Ramos (cell line): ENCODE measurements around the gene VPS9D1.

ENCODE experiments used
- in situ Hi-C: fragments of 300-500 bp; cut with MboI; formaldehyde crosslinking; loops from one replicate; pipeline ENCODE4 v1.14.3; 2022; ENCODE audit warnings: low sequenced_read_pairs; ENCODE audit not compliant: unreplicated experiment

The VPS9D1 gene, protein sequence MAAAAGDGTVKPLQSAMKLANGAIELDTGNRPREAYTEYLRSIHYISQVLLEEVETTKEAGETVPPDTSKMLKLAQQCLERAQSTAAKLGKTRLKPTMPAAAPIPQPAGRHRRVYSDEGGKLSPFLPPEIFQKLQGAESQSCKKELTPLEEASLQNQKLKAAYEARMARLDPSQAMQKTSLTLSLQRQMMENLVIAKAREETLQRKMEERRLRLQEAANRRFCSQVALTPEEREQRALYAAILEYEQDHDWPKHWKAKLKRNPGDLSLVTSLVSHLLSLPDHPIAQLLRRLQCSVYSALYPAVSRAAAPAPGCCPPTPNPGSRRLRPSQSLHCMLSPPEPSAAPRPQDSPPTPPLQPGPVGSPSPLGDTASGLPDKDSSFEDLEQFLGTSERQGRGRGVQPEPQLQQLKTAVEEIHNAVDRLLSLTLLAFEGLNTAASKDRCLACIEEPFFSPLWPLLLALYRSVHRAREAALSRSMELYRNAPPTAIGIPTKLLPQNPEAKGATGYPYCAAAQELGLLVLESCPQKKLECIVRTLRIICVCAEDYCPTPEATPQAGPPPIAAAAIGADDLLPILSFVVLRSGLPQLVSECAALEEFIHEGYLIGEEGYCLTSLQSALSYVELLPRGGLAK

DNA sequence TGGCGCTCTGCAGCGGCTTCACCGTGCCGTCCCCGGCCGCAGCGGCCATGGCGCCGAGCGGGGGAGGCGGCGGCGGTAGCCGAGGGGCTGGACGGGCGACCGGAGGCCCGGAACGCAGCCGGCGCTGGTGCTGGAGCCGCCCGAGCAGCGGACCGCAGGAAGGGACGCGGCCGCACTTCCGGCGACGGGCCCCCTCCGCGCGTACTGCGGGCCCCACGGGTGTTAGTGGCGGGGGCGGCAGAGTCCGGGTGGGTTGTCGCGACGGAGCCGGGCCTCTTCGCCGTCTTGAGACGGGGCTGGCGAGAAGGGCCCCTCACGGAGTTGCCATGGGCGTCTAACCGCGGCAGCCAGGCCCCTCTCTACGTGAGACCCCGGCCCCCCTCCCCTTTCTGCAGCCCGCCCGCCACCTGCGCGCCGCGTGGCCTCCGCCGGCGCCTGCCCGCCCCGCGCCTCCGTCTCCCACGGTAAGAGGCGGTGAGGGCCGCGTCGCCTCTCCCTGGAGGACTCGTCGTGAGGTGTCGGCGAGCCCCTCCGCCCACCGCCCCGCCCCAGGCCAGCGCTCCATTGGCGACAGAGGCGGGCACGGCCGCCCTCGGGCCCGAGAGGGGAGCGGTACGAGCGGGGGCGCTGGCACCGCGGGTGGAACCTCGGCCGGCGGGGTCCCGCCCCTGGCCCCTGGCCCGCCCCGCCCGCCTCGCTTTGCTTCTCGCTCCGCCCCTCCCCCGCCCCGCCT lies at the start of gene VPS9D1, which contains the start of gene ZNF276:
Gene VPS9D1 (minus strand): TSS at position 86 of the 733 bp plus-strand sequence. CDS start 37 bp downstream, at position 49.
Gene ZNF276 (plus strand): TSS at position 725 of the 733 bp plus-strand sequence. CDS start 104 bp downstream, outside the sequence.
- in situ Hi-C loops = no loop called here

DNA sequence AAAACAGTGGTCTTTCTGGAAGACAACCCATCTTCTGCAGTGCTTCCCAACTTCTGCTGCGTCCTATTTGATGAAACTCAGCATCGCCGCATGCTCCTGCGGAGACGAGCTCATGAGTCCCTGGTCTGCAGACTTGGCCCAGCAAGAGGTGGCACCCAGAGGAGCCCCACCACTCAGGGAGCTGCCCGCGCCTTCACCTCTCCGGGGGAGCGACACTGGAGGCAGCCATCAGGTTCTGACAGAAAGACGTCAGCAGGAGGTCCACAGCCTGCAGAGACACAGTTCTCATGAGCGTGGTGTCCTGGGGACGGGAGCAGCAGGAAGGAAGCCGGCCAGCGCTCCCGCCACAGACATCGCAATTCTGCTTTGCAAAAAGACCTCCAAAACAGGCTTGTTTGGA lies 49.7 kb upstream of the VPS9D1 start:
- in situ Hi-C loops = no loop called here

DNA sequence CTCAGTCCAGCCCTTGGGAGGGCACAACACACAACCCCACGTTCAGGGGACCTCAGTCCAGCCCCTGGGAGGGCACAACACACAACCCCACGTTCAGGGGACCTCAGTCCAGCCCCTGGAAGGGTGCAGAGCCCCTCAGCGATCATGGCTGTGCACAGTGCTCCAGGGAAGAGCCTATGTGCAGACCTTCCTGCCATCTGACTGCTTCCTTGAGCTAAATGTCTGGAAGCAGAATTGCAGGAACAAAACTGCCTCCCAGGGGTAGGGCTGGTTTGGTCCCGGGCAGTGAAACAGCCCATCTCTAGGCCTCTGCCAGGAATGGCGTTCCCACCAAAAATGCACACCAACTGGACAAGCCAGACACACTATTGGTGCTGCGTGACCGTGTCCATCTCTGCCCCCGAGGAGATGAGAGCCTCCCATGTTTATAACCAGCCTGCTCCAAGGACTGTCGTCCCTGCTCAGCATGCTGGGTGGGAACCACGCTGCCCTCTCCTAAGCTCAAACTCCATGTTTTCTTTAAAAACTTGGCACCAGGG lies 44.7 kb upstream of the VPS9D1 start:
- in situ Hi-C loops = no loop called here

DNA sequence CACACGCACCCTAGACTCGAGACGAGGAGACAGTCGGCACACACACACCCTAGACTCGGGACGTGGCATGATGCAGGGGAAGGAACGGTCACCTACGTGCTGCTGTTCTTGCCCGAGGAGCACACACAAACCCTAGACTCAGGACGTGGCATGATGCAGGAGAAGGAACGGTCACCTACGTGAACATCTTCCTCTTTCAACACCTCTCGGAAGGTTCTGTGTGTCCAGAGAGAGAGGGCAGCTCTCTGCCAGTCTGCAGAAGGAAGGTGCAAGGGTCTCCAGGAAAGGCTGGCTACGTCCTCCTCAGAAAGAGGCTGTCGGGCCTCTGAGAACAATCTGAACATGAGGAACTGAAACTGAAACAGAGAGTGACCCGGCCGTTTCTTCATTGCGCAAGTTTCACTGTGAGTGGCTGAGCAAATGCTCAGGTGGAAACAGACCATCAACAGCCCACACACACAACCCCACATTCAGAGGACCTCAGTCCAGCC lies 44.1 kb upstream of the VPS9D1 start:
- in situ Hi-C loops = no loop called here

DNA sequence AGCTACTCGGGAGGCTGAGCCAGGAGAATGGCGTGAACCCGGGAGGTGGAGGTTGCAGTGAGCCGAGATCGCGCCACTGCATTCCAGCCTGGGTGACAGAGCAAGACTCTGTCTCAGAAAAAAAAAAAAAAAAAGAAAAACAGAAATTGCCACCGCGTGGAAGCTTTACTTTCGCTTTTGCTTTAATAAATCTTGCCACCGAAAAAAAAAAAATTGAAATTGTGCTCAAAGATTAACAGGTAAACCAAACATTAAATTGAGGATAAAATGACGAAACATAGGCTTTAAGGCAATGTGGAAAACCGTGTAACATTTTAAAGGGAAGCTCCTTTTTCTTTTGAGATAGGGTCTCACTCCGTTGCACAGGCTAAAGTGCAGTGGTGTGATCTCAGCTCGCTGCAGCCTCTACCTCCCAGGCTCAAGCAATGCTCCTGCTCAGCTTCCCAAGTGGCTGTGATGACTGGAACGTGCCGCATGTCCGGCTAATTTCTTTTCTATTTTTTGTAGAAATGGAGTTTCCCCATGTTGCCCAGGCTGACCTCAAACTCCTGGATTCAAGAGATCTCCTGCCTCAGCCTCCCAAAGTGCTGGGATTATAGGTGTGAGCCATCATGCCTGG lies 40.7 kb upstream of the VPS9D1 start:
- in situ Hi-C loops = no loop called here

DNA sequence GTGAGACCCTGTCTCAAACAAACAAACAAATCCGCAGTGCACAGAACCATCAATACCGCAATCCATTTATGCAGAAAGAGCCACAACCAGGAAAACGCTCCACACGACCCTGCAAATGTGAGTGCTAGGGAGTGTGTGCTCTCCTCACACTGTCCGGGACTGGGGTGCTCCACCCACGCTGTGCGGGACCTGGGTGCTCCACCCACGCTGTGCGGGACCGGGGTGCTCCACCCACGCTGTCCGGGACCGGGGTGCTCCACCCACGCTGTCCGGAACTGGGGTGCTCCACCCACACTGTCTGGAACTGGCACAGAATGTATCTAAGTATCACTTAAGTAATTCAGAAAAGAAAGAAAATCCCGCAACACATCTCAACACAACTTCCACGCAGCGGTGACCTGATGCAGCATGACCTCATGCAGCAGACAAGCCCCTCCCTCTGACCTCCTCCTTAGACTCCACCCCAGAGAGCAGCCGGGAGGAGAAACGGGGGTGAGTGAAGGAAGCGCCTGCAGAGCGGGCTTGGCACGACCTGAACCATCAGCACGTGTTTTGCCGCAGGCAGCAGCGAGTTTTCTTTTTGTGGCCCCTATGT lies 39.1 kb upstream of the VPS9D1 start:
- in situ Hi-C loops = no loop called here

DNA sequence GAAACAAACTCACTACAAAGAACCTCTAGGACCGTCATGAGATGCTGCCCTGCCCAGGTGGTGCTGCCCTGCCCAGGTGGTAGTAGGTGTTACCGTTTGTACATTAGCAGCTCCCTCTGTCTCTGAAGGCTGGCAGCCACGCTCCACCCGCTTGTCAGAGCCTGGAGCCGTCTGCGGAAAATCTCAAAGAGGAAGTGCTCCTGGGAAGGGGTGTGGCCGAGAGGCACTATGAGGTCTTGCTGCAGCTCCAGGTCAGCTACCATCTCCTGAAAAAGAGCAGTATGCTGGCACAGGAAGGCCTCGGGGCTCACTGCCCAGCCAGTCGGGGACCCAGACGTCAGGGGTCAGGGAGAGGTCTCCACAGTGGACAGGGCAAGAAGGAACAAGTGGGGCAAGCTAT lies 28.9 kb upstream of the VPS9D1 start:
- in situ Hi-C loops = no loop called here

DNA sequence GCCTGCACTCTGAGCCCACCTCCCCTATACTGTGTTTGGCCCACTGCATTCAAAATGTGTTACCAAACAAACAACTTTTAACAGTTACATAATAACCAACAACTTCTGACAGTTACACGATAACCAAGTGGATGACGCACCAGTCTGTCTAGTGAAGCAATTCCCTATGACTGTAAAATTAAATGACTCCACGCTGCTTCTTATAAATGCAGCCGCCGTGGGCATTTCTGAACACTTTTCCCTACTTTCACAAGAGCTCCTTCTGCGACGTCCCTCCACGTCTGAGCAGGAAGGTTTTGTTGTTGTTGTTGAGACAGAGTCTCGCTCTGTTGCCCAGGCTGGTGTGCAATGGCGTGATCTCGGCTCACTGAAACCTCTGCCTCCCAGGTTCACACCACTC lies 28.2 kb upstream of the VPS9D1 start:
- in situ Hi-C loops = no loop called here

DNA sequence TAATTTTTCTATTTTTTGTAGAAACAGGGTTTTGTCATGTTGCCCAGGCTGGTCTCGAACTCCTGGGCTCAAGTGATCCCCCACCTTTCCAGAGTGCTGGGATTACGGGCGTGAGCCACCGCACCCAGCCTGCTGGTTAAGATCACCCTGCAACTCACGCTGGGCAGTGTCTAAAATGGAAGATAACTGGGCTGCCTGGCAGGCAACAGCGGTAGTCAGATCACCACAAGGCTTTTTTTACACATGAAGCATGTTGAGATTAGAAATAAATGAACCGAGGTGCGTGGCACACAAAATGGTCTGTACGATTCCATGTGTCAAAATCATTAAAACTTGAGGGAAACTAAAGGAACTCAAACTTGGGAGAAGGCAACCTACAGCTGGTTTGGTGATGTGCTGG lies 27.4 kb upstream of the VPS9D1 start:
- in situ Hi-C loops = no loop called here

DNA sequence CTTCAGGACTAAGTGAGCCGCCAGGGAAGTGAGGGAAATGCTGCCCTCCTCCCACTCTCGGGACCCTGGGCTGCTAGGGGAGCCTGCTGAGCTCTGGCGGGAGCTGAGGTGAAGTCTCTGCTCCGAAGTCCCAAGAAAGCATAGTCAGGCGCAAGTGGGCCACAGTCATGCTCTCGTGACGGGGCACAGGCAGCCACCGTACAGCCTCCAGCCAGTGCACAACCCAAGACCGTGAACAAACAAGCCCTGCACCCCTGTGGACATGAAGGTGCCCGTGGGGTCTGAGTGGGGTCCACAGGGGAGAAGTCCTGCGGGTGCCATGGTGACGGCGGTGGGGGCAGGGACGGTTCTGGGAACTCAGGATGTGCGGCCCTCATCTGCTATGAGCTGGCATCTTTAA lies 25.3 kb upstream of the VPS9D1 start:
- in situ Hi-C loops = no loop called here

DNA sequence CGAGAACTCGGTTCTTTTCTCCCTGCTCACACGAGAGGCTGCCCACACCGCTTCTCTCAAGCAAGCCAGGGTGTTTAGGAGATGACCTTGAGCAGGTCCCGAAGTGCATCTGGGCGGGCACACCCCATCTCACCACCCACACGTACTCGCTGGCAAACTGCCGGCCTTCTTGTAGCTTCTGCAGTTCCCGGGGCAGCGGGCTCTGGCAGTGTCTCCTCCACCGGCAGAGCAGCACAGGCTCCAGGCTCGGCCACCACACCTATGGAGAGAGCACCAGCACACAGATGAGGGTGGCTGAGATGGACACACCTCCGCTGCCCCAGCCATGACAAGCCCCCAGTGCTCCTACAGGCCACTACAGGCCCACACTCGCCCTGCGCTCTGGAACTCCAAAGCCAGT lies 24.1 kb upstream of the VPS9D1 start:
- in situ Hi-C loops = no loop called here

DNA sequence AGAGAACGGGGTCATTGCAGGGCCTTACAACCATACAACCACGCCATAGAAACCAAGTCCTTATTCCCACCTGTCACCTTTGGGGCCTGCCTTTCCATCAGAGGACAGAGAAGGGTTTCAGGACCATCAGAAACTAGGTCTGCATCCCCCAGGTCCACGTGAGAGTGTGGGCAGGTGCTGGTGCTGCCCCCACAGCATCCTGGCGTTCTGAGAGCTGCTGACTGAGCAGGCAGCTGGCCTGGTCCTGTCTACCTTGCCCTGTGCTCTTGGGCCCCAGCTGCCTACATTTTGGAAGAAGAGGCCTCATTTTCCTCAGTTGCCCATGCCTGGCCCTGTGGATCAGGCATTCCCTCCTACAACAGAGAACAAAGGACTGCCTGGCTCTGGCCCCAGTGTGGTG lies 22.2 kb upstream of the VPS9D1 start:
- in situ Hi-C loops = no loop called here

DNA sequence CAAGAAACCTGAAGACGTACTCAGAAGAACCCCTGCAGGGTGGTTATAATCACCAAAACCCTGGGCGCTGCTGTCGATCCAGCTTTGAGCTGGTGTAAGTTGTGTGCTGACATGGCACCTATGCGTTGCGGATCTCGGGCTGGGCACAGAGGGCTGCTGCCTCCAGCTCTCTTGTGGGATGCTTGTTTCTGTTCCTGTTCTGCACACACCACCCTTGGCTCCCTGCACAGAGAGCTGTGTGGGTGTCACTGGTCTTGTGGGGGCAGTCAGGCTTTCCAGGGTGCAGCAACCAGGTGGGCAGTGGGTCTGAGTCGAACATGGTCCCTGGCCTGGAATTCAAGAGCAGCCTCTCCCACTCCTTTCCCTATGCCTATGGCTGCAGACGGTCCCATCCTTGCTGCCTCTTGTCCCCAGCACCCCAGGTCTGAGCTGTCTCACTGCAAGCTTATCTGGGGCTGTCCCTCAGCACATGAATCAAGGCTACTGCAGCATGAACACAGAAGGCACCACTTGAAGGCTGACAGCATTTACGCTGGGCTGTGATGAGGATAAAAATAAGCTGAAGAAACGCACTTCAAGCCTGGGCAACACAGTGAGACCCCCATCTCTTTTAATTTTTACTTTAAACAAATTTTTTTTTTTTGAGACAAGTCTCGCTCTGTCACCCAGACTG lies 20.8 kb upstream of the VPS9D1 start:
- in situ Hi-C loops = no loop called here

DNA sequence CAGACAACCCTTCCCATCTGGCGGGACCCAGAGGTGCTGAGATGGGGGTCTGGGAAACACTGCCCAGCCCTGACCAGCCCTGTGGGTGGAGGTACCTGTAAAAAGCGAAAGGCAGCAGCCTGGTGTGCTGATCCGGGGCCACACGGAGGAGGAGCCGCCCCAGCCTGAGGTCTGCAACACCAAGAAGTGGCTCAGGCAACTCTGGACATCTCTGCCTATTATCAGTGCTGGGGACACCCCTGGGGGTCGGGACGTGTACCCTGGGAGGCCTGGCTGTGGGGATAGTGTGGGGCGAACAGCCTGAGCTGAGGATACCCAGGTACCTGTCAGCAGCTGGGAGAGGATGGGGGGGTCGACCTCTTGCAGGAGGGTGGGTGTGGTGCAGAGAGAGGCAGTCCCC lies 18.7 kb upstream of the VPS9D1 start:
- in situ Hi-C loops = no loop called here

DNA sequence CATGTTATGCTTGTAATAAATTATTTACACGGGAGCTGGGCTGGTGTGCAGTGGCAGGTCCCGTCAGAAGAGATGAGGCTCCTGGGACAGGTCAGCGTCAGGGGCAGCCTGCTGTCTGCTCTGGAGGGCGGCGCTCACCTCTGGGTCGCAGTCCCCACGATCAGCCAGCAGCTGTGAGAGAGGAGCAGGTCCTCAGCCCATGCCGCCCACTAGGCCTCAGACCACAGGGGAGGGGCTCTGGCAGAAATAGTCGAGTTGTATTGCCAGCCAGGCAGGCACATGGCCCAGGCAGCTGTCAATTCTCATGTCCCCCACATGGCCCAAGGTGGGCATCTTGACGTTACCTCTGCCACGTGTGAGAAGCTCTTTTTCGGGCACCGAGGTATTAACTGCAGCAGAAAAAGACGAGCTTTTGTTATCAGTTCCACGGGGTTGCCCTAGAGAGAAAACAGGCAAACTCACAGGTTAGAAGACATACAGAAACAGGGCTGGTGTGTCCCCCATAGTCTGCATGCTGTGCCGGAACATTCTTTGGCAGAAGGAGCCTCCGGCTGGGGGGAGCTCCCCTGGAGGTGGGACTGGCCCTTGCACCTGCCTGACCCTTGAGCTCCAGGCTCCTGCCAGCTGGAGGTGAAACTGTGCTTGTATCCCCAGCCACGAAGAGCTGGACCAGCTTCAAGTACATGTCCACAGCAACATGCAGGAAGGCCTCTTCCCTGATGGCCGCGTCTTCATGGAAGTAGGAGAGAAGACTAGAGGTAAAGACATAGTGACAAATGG lies 18.0 kb upstream of the VPS9D1 start:
- in situ Hi-C loops = no loop called here

DNA sequence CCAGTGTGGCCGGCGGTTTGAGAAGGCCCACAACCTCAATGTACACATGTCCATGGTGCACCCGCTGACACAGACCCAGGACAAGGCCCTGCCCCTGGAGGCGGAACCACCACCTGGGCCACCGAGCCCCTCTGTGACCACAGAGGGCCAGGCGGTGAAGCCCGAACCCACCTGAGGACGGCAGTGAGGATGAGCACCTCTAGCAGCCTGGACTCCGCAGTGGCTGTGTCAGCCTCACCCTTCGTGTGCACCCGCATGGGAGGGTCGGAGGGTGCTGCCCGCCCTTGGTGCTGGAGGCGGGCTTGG lies 17.3 kb upstream of the VPS9D1 start:
- in situ Hi-C loops = no loop called here

DNA sequence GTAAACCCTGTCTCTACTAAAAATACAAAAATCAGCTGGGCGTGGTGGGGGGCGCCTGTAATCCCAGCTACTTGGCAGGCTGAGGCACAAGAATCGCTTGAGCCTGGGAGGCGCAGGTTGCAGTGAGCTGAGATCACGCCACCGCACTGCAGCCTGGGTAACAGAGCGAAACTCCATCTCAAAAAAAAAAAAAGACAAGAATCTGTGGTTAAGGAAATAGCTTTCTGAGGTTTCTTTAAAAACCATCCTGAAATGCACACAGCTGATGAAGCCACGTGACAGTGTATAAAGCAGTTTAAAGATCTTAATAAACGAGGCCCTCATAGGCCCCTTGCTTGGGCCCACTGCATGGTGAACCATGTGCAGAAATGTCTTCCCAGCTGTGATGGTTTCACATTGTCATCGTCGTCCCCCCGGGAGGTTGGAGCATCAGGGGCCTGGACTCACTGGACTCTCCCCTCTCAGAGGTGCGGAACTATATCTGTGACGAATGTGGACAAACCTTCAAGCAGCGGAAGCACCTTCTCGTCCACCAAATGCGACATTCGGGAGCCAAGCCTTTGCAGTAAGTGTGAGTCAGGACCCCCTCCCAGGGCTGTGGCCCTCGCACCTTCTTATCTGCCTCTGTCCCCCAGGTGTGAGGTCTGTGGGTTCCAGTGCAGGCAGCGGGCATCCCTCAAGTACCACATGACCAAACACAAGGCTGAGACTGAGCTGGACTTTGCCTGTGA lies 16.8 kb upstream of the VPS9D1 start:
- in situ Hi-C loops = no loop called here

DNA sequence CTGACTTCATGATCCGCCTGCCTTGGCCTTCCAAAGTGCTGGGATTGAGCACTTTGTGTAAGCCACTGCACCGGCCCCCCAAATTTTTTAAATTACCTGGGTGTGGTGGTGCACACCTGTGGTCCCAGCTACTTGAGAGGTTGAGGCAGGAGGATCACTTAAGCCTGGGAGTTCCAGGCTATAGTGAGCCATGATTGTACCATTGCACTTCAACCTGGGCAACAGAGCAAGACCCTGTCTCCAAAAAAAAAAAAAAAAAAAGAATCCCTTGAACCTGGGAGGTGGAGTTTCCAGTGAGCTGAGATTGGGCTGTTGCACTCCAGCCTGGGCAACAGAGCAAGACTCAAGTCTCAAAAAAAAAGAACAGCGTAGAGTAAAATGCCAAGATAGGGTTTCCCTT lies 15.9 kb upstream of the VPS9D1 start:
- in situ Hi-C loops = no loop called here
